GM06990 (cell line): ENCODE data around the gene MAP3K8.

Source experiments
- DNase-seq: peaks from one replicate; pipeline ENCODE4 v3.0.0-alpha.2; 2011; ENCODE audit not compliant: insufficient read length; ENCODE audit errors: extremely low read depth
- H3K27me3 ChIP-seq: replicated peaks from 2 replicates; pipeline ENCODE4 v1.6.0; 2011; ENCODE audit warnings: low read length; ENCODE audit not compliant: control insufficient read depth, insufficient read depth
- H3K36me3 ChIP-seq: 2 replicates; pipeline ENCODE4 v1.5.1; 2011; ENCODE audit warnings: low read length; ENCODE audit not compliant: control insufficient read depth, insufficient read depth
- H3K4me3 ChIP-seq: replicated peaks from 2 replicates; pipeline ENCODE4 v1.5.1; 2011; ENCODE audit warnings: low read depth, mild to moderate bottlenecking, control low read depth, low read length
- CTCF ChIP-seq: IDR thresholded peaks from 2 replicates; pipeline ENCODE4 v1.5.1; 2011; ENCODE audit warnings: low read length, control low read depth, mild to moderate bottlenecking, inconsistent platforms; ENCODE audit not compliant: insufficient read depth, poor library complexity, severe bottlenecking

The MAP3K8 gene

GRCh38 chr10:30462513-30462912, 28.5 kb downstream of the MAP3K8 start:
- peaks cover 28% of the 10 kb centered on the region for H3K36me3 ChIP-seq
- no peak for TF ChIP-seq CTCF
- no peak overlapping the region for H3K4me3 ChIP-seq
- no peaks in the 10 kb centered on the region for H3K27me3 ChIP-seq
- no peak for DNase-seq

- Histone ChIP-seq H3K4me3 (no peak overlapping the region), H3K27me3 (no peaks in the 10 kb centered on the region), H3K36me3 (peaks cover 18% of the 10 kb centered on the region)
- DNase-seq, result no peak
- TF ChIP-seq CTCF, result no peak
Observed at GRCh38 chr10:30463944-30464451, 30.0 kb downstream of the MAP3K8 start.

- no peak for TF ChIP-seq CTCF
- Histone ChIP-seq H3K27me3 (no peaks in the 10 kb centered on the region), H3K36me3 (peaks cover 12% of the 10 kb centered on the region), H3K4me3 (no peak overlapping the region)
- no peak for DNase-seq
Observed at GRCh38 chr10:30464675-30465074, 30.7 kb downstream of the MAP3K8 start.

- Histone ChIP-seq H3K4me3 (no peak overlapping the region), H3K36me3 (peaks cover 3% of the 10 kb centered on the region; the same call in 1 of the 2 replicates)
- no peak for TF ChIP-seq CTCF
Observed at GRCh38 chr10:30466445-30466844, 32.5 kb downstream of the MAP3K8 start.

GRCh38 chr10:30467651-30468338, 33.8 kb downstream of the MAP3K8 start:
- H3K4me3 ChIP-seq, result no peak overlapping the region
- peak; percentile 57 for DNase-seq
- no peaks in the 10 kb centered on the region for H3K27me3 ChIP-seq

More at GRCh38 chr10:30466445-30466844, 32.5 kb downstream of the MAP3K8 start:
- DNase-seq, result no peak
- H3K27me3 ChIP-seq, result no peaks in the 10 kb centered on the region

More at GRCh38 chr10:30467651-30468338, 33.8 kb downstream of the MAP3K8 start:
- no peaks in the 10 kb centered on the region for H3K36me3 ChIP-seq
- TF ChIP-seq CTCF, result no peak
